Mammary epithelial cell (primary cell): ENCODE results near the gene PNPLA6.

Source experiments
- EZH2 ChIP-seq: IDR thresholded peaks from 2 replicates; pipeline ENCODE4 v1.6.1; 2012; ENCODE audit warnings: low read length, inconsistent platforms, borderline replicate concordance
- TF ChIP-seq, protein P1 (sequence below), 2 donors: IDR thresholded peaks in 1 of 2; conservative IDR thresholded peaks in 1 of 2; 2 replicates each; pipeline ENCODE4 v1.5.1; 2011 to 2012; ENCODE audit warnings: inconsistent platforms in 2 of 2, low read length in 2 of 2, mild to moderate bottlenecking in 2 of 2, control low read depth in 1 of 2, low read depth in 1 of 2; ENCODE audit not compliant: insufficient read depth in 1 of 2; ENCODE audit errors: extremely low read depth in 1 of 2

DNA sequence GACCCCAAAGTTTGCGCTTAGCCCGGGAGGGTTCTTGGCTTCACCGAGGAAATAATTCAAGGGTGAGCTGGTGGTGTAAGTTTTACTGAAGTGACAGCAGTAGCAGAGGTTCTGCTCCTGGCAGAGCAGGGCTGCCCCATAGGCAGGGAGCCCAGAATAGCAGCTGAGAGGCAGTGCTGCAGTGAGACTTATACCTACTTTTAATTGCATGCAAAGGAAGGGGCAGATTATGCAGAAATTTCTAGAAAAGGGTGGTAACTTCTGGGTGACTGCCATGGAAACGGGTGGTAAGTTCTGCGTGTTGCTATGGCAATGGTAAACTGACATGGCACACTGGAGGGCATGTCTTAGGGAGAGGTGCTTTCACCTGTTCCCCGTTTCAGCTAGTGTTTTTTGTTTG lies 42.6 kb downstream of the PNPLA6 start:
- TF ChIP-seq, protein P1, sequence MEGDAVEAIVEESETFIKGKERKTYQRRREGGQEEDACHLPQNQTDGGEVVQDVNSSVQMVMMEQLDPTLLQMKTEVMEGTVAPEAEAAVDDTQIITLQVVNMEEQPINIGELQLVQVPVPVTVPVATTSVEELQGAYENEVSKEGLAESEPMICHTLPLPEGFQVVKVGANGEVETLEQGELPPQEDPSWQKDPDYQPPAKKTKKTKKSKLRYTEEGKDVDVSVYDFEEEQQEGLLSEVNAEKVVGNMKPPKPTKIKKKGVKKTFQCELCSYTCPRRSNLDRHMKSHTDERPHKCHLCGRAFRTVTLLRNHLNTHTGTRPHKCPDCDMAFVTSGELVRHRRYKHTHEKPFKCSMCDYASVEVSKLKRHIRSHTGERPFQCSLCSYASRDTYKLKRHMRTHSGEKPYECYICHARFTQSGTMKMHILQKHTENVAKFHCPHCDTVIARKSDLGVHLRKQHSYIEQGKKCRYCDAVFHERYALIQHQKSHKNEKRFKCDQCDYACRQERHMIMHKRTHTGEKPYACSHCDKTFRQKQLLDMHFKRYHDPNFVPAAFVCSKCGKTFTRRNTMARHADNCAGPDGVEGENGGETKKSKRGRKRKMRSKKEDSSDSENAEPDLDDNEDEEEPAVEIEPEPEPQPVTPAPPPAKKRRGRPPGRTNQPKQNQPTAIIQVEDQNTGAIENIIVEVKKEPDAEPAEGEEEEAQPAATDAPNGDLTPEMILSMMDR (conservative IDR thresholded peaks at IDR 0.05 in 1 of 2, IDR thresholded peaks at IDR 0.05 in 1 of 2; ENCODE audit: extremely low read depth in 1 of 2, insufficient read depth in 1 of 2, low read depth in 1 of 2, low read length in 2 of 2), result no peak
- TF ChIP-seq EZH2, result no peak
